NK-92 treated with Interleukin-12 subunit alpha and Interleukin-12 subunit beta, amount 100 ng/mL, for 24 hours (cell line): ENCODE data around the gene MTCL1.

ENCODE experiments used
- DNase-seq: peaks from one replicate; lab custom pipeline; 2025; lab: John Stamatoyannopoulos, UW

The MTCL1 gene

GRCh38 chr18:8868276-8868675, 162.9 kb downstream of the MTCL1 start:
- no peak for DNase-seq

GRCh38 chr18:8868779-8869415, 163.5 kb downstream of the MTCL1 start:
- DNase-seq, result no peak

GRCh38 chr18:8869696-8870095, 164.3 kb downstream of the MTCL1 start:
- DNase-seq, result no peak

GRCh38 chr18:8870528-8870927, 165.2 kb downstream of the MTCL1 start:
- DNase-seq, result no peak

- DNase-seq, result no peak
These were observed 166.1 kb downstream of the MTCL1 start for GRCh38 chr18:8871489-8871888.

- DNase-seq, result no peak
These were observed 169.5 kb downstream of the MTCL1 start for GRCh38 chr18:8874872-8875271.

- DNase-seq, result no peak
These were observed 171.5 kb downstream of the MTCL1 start for GRCh38 chr18:8876887-8877286.

- no peak for DNase-seq
These were observed 175.7 kb downstream of the MTCL1 start for GRCh38 chr18:8881103-8881502.
